ENCODE results near the gene SNTA1. TPM values are rescaled to one million over a fixed set of nuclear protein-coding genes. Genes with fewer than 3 reads are reported as not detected.
A peak's percentile ranks its signal among the peaks of the same experiment; 100 is the strongest.

SNTA1 gene
- total RNA-seq, 1 donor from 2014 or later: 19.5 TPM

DNA sequence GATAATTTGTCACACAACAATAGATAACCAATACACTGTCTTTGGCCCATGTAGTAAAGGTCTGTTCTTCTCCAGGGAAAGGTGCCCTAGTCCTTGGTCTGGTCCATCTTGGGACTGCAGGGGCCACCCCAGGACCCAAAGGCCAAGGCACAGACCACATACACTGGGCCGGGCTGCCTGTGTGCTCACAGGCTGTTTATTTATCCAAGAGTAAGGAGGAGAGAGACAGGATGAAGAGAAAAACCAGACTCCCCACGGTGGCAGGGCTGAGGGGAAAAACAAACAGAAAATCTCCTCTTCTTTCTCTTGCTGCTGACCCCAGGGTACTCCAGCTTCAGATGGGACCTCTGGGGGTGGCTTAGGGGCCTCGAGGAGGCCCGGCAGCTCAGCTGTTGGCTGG is 35.8 kb downstream of the SNTA1 start:
- peaks cover 10% of the 10 kb centered on the region for H3K36me3 Mint-ChIP-seq
- H3K27ac Mint-ChIP-seq: no peak overlapping the region
- H3K4me1 Mint-ChIP-seq (ENCODE audit: unreplicated experiment): peaks cover 9% of the 10 kb centered on the region

DNA sequence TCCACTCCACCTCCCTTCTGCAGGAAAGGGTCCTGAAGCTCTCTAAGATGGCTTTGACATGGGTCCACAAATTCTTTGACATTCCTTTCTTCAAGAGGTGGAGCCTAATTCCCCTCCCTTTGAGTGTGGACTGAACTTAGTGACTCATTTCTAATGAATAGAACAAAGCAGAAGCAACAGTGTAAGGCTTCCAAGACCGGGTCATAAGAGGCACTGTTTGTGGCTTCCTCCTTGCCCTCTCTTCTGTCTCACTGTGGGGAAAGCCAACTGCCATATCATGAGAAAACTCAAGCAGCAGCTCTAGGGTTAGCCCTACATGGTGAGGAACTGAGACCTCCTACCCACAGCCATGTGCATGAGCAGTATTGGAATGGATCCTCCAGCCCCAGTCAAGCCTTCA is 36.3 kb downstream of the SNTA1 start:
- H3K27ac Mint-ChIP-seq: no peak overlapping the region
- no peaks in the 10 kb centered on the region for H3K27me3 Mint-ChIP-seq
- no peaks in the 10 kb centered on the region for H3K9me3 Mint-ChIP-seq
- DNase-seq (ENCODE audit: extremely low spot score, unreplicated experiment): no peak
- TF ChIP-seq, protein P1, sequence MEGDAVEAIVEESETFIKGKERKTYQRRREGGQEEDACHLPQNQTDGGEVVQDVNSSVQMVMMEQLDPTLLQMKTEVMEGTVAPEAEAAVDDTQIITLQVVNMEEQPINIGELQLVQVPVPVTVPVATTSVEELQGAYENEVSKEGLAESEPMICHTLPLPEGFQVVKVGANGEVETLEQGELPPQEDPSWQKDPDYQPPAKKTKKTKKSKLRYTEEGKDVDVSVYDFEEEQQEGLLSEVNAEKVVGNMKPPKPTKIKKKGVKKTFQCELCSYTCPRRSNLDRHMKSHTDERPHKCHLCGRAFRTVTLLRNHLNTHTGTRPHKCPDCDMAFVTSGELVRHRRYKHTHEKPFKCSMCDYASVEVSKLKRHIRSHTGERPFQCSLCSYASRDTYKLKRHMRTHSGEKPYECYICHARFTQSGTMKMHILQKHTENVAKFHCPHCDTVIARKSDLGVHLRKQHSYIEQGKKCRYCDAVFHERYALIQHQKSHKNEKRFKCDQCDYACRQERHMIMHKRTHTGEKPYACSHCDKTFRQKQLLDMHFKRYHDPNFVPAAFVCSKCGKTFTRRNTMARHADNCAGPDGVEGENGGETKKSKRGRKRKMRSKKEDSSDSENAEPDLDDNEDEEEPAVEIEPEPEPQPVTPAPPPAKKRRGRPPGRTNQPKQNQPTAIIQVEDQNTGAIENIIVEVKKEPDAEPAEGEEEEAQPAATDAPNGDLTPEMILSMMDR (conservative IDR thresholded peaks at IDR 0.05): no peak
- H3K36me3 Mint-ChIP-seq: peaks cover 10% of the 10 kb centered on the region
- peaks cover 14% of the 10 kb centered on the region for H3K4me1 Mint-ChIP-seq (ENCODE audit: unreplicated experiment)
- no peak overlapping the region for H3K4me3 Mint-ChIP-seq

More for the DNA sequence above, 35.8 kb downstream of the SNTA1 start:
- DNase-seq (ENCODE audit: extremely low spot score, unreplicated experiment): no peak
- no peaks in the 10 kb centered on the region for H3K9me3 Mint-ChIP-seq
- H3K27me3 Mint-ChIP-seq: no peaks in the 10 kb centered on the region
- H3K4me3 Mint-ChIP-seq: no peak overlapping the region
- TF ChIP-seq, protein P1 (conservative IDR thresholded peaks at IDR 0.05): no peak

DNA sequence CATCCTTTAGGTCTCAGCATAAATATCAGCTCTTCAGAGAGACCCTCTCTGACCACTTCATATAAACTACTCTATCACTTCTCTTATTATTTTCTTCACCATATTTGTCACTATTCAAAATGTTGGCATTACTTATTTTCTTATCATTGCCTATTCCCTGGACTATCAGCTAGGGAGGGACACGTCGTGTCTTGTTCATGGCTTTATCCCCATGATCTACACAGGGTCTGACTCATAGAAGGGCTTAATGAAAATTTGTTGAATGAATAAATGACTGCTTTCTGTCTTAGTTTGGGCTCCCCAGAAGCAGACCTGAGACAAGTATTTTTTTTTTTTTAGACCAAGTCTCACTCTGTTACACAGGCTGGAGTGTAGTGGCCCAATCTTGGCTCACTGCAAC is 39.3 kb downstream of the SNTA1 start:
- peaks cover 10% of the 10 kb centered on the region for H3K36me3 Mint-ChIP-seq
- no peak for DNase-seq (ENCODE audit: extremely low spot score, unreplicated experiment)
- H3K9me3 Mint-ChIP-seq: no peaks in the 10 kb centered on the region
- TF ChIP-seq, protein P1 (conservative IDR thresholded peaks at IDR 0.05): no peak
- H3K4me1 Mint-ChIP-seq (ENCODE audit: unreplicated experiment): peaks cover 34% of the 10 kb centered on the region
- H3K27ac Mint-ChIP-seq: no peak overlapping the region
- H3K4me3 Mint-ChIP-seq: peak overlapping the region; percentile 46
- H3K27me3 Mint-ChIP-seq: no peaks in the 10 kb centered on the region

DNA sequence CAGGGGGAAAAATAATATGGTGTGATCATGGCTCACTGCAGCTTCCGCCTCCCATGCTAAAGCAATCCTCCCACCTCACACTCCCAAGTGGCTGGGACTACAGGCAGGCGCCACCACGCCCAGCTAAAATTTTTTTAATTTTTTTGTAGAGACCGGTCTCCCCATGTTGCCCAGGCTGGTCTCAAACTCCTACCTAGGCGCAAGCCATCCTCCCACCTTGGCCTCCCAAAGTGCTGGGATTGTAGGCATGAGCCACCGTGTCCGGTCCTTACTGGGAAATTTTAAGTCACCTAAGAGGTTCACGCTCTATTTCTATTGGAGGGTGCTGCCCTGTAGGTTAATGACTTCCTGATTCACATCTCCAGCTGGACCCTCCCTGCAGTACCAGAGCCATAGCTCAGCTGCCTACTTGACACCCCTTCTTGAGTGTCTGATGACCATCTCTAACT is 41.6 kb downstream of the SNTA1 start:
- Mint-ChIP-seq H3K4me3 (peak overlapping the region; percentile 100), H3K9me3 (no peaks in the 10 kb centered on the region), H3K4me1 (ENCODE audit: unreplicated experiment) (peaks cover 26% of the 10 kb centered on the region), H3K36me3 (peaks cover 2% of the 10 kb centered on the region), H3K27ac (peak overlapping the region; percentile 87), H3K27me3 (no peaks in the 10 kb centered on the region)
- TF ChIP-seq, protein P1 (conservative IDR thresholded peaks at IDR 0.05): no peak
- DNase-seq (ENCODE audit: extremely low spot score, unreplicated experiment): no peak

DNA sequence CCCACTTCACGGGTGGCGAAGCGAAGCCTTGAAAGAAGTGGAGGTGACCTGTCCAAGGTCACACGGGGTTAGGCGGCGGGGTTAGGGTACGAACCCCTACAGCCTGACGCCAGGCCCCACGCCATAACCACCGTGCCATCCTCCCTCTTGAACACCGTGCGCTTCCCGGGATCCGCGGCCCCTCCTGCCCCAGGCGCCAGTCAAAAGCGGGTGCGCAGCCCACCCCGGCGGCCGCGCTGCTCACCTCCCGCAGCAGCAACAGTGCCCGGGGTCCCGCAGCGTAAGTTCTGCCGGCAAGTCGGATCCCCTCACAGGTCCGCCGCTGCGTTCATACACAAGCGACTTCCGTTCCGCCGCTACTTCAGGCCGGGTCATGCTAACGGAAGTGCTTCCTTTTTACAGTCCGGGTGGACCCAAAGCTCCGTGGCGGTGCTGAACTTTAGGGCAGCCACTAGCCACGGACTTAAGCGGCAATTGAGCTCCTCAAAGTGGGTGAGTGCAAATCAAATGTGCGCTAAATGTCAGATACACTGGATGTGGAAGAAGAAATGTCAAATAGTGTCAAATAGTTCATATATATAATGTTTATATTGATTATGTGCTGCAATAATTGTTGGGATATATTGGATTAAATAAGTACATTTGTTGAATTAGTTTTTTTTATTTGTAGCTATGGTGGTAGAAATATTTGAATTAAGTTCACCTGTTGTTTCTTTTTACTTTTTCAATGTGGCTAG is 42.2 kb downstream of the SNTA1 start, which contains the start of gene CDK5RAP1:
CDK5RAP1 (minus strand) TSS at position 336 of the 737 bp plus-strand sequence. CDS start 4,455 bp downstream, outside the sequence.
- H3K4me3 Mint-ChIP-seq: peak within 1 kb of the TSS; percentile 100
- TF ChIP-seq, protein P1 (conservative IDR thresholded peaks at IDR 0.05): no peak

More for the DNA sequence above, 42.2 kb downstream of the SNTA1 start, which contains the start of gene CDK5RAP1:
- peak; percentile 92 for DNase-seq (ENCODE audit: extremely low spot score, unreplicated experiment)
- H3K27ac Mint-ChIP-seq: peak within 1 kb of the TSS; percentile 87
- H3K36me3 Mint-ChIP-seq: no peaks in the 10 kb centered on the region
- peaks cover 26% of the 10 kb centered on the region for H3K4me1 Mint-ChIP-seq (ENCODE audit: unreplicated experiment)
- no peaks in the 10 kb centered on the region for H3K27me3 Mint-ChIP-seq
- H3K9me3 Mint-ChIP-seq: no peaks in the 10 kb centered on the region
